Right kidney (tissue), 1 donor: ENCODE data around the gene SMAD2.
"Not testable (repeated sequence)": the region's sequence is repeated elsewhere in the genome, so short reads cannot be mapped to it uniquely, and the experiment has no call there.

ENCODE experiments used
- DNase-seq: peaks from one replicate; pipeline ENCODE4 v3.0.0-alpha.2; 2016

The SMAD2 gene

GRCh38 chr18:47791461-47791985 is 138.9 kb downstream of the SMAD2 start:
- DNase-seq, result no peak

GRCh38 chr18:47790036-47790435 is 140.4 kb downstream of the SMAD2 start:
- DNase-seq, result no peak

GRCh38 chr18:47788621-47789020 is 141.8 kb downstream of the SMAD2 start:
- DNase-seq, result no peak

GRCh38 chr18:47781561-47781960 is 148.9 kb downstream of the SMAD2 start:
- no peak for DNase-seq

GRCh38 chr18:47780011-47780725 is 150.3 kb downstream of the SMAD2 start:
- DNase-seq, result no peak

GRCh38 chr18:47779381-47779780 is 151.1 kb downstream of the SMAD2 start:
- DNase-seq, result no peak

- DNase-seq, result no peak
Measured at GRCh38 chr18:47777626-47778025, 152.8 kb downstream of the SMAD2 start.

GRCh38 chr18:47775961-47776360 is 154.5 kb downstream of the SMAD2 start:
- DNase-seq, result no peak

- no peak for DNase-seq
Measured at GRCh38 chr18:47773931-47774330, 156.5 kb downstream of the SMAD2 start.

- no peak for DNase-seq
Measured at GRCh38 chr18:47772374-47773248, 157.8 kb downstream of the SMAD2 start.

- DNase-seq, result no peak
Measured at GRCh38 chr18:47771922-47772321, 158.5 kb downstream of the SMAD2 start.

GRCh38 chr18:47767699-47768098 is 162.8 kb downstream of the SMAD2 start:
- no peak for DNase-seq

- not testable (repeated sequence) for DNase-seq
Measured at GRCh38 chr18:47767198-47767597, 163.3 kb downstream of the SMAD2 start.
